Mesendoderm (in vitro differentiated cells): Measurements from ENCODE around the gene GBE1.

Experiments used
- DNase-seq: peaks from one replicate; pipeline ENCODE4 v3.0.0; 2013
- H2AK5ac ChIP-seq: 2 replicates; pipeline ENCODE4 v1.6.1; 2013; ENCODE audit warnings: low read length, inconsistent platforms
- H2BK120ac ChIP-seq: 2 replicates; pipeline ENCODE4 v1.6.1; 2013; ENCODE audit warnings: low read depth, mild to moderate bottlenecking, low read length, moderate library complexity, mixed read lengths
- H2BK15ac ChIP-seq: replicated peaks from 2 replicates; pipeline ENCODE4 v1.6.1; 2013; ENCODE audit warnings: low read depth, mild to moderate bottlenecking, moderate library complexity
- H2BK5ac ChIP-seq: 2 replicates; pipeline ENCODE4 v1.6.1; 2013; ENCODE audit warnings: low read length, inconsistent platforms
- H3K18ac ChIP-seq: 2 replicates; pipeline ENCODE4 v1.6.1; 2013; ENCODE audit warnings: mild to moderate bottlenecking, low read length, mixed read lengths
- H3K23ac ChIP-seq: one replicate; pipeline ENCODE4 v1.6.1; 2013; ENCODE audit warnings: low read length
- H3K27ac ChIP-seq: 2 replicates; pipeline ENCODE4 v1.5.1; 2013; ENCODE audit warnings: low read depth, mild to moderate bottlenecking, inconsistent platforms, low read length, moderate library complexity
- H3K27me3 ChIP-seq: 2 replicates; pipeline ENCODE4 v1.6.1; 2013; ENCODE audit warnings: low read length, control low read depth, mild to moderate bottlenecking, inconsistent platforms; ENCODE audit not compliant: insufficient read depth, poor library complexity
- H3K36me3 ChIP-seq: 2 replicates; pipeline ENCODE4 v1.6.1; 2013; ENCODE audit warnings: low read length, inconsistent platforms; ENCODE audit not compliant: control insufficient read depth, insufficient read depth
- H3K4ac ChIP-seq: one replicate; pipeline ENCODE4 v1.6.1; 2013; ENCODE audit warnings: low read depth, mild to moderate bottlenecking, low read length, moderate library complexity
- H3K4me1 ChIP-seq: 2 replicates; pipeline ENCODE4 v1.6.1; 2013; ENCODE audit warnings: low read depth, low read length, inconsistent platforms; ENCODE audit not compliant: control insufficient read depth
- H3K4me2 ChIP-seq: 2 replicates; pipeline ENCODE4 v1.6.1; 2013; ENCODE audit warnings: low read length
- H3K4me3 ChIP-seq: 2 replicates; pipeline ENCODE4 v1.5.1; 2013; ENCODE audit warnings: mild to moderate bottlenecking, low read length
- H3K56ac ChIP-seq: one replicate; pipeline ENCODE4 v1.6.1; 2013; ENCODE audit warnings: low read length
- H3K79me1 ChIP-seq: 2 replicates; pipeline ENCODE4 v1.6.1; 2013; ENCODE audit warnings: low read length, inconsistent platforms
- H3K79me2 ChIP-seq: 2 replicates; pipeline ENCODE4 v1.6.1; 2013; ENCODE audit warnings: mild to moderate bottlenecking, low read length; ENCODE audit not compliant: control insufficient read depth, insufficient read depth
- H3K9ac ChIP-seq: 2 replicates; pipeline ENCODE4 v1.6.1; 2013; ENCODE audit warnings: low read length, inconsistent platforms
- H4K5ac ChIP-seq: one replicate; pipeline ENCODE4 v1.6.1; 2013; ENCODE audit warnings: low read length
- H4K8ac ChIP-seq: one replicate; pipeline ENCODE4 v1.6.1; 2013; ENCODE audit warnings: low read depth, mild to moderate bottlenecking, control low read depth, low read length, moderate library complexity
- WGBS: extraction: QIAGEN DNeasy Blood & Tissue Kit; methylation state at CpG from one replicate; pipeline ENCODE4 v1.1.7; 2013; ENCODE audit warnings: low lambda C conversion rate, missing lambda C conversion rate; ENCODE audit not compliant: insufficient coverage; ENCODE audit errors: extremely low coverage; 5-methylcytosine and 5-hydroxymethylcytosine counted together

Gene GBE1

DNA sequence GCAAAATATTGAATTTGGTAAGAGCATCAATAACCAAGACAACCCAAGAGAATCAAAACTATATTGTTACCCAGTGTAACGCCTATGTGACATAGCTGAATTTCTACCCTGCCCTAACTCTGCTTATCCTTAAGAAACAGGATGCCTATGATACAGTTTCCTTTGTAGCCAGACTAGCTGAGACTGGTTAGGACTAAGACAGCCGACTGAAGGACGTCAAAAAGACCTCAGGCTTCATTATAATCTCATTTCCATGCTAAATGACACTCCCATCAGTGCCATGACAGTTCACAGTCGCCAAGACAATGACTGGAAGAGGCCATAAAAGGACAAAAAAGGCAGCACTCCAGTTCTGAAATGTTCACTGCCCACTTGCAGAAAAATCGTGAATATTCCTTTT lies 66.8 kb downstream of the GBE1 start:
- WGBS, result no CpG with 5 or more reads among the region's 5 CpGs
- H3K23ac ChIP-seq, result no peak overlapping the region
- H3K4me2 ChIP-seq, result no peak overlapping the region
- no peak overlapping the region for H2BK5ac ChIP-seq
- H3K79me1 ChIP-seq, result no peaks in the 10 kb centered on the region
- no peaks in the 10 kb centered on the region for H3K36me3 ChIP-seq
- no peak overlapping the region for H2BK120ac ChIP-seq
- no peak overlapping the region for H2BK15ac ChIP-seq
- no peaks in the 10 kb centered on the region for H3K79me2 ChIP-seq
- no peak overlapping the region for H3K18ac ChIP-seq
- H3K27ac ChIP-seq, result no peak overlapping the region
- H4K8ac ChIP-seq, result no peak overlapping the region
- DNase-seq, result no peak
- H3K4ac ChIP-seq, result no peak overlapping the region
- H3K9ac ChIP-seq, result no peak overlapping the region
- H3K4me1 ChIP-seq, result no peaks in the 10 kb centered on the region
- H3K27me3 ChIP-seq, result no peaks in the 10 kb centered on the region
- H2AK5ac ChIP-seq, result no peak overlapping the region
- H4K5ac ChIP-seq, result no peak overlapping the region
- no peak overlapping the region for H3K4me3 ChIP-seq
- no peak overlapping the region for H3K56ac ChIP-seq

DNA sequence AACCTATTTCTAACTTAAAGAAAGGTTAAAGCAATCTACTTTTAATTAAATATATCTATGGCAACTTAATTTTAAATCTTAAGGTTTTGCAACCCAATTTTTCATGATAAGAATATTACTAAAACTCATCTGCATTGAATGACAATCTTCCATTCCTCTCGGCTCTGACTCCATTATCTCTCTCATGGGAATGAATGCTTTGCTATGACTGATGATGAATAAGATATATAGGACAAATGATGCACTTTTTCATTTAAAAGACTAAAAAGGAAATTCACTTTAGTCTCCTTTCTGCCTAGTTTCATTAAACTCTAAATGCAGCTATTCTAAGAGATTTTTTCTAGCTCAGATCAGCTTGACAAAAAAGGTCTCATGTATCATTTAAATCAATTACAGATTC lies 68.7 kb downstream of the GBE1 start:
- Histone ChIP-seq H3K79me2 (no peaks in the 10 kb centered on the region), H3K4me2 (no peak overlapping the region), H3K4ac (no peak overlapping the region), H3K27ac (no peak overlapping the region), H3K79me1 (no peaks in the 10 kb centered on the region), H3K56ac (no peak overlapping the region), H3K9ac (no peak overlapping the region), H4K8ac (no peak overlapping the region), H2BK120ac (no peak overlapping the region), H3K36me3 (no peaks in the 10 kb centered on the region), H3K4me1 (no peaks in the 10 kb centered on the region), H2BK5ac (no peak overlapping the region), H3K23ac (no peak overlapping the region), H2BK15ac (no peak overlapping the region), H3K18ac (no peak overlapping the region), H3K4me3 (no peak overlapping the region), H4K5ac (no peak overlapping the region), H3K27me3 (no peaks in the 10 kb centered on the region), H2AK5ac (no peak overlapping the region)
- WGBS, result no CpG with 5 or more reads among the region's 1 CpG
- DNase-seq, result no peak

DNA sequence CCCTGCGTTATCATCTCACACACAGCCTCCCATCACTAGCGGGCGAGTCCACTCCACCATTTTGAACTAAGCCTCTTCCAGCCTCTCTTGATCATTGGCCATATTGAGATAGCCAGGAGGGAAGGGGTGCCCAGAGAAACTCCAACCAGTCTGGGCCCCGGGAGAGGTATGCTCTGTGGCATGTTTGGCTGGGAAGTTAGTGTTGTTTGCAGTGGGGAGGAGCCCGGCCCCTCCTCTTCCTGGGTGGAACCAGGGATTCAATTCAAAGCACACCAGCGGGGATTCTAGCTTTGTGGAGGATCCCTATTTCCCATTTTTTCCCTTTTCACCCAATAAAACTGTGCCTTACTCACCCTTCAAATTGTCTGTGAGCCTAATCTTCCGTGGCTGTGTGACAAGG lies 71.8 kb downstream of the GBE1 start:
- Histone ChIP-seq H4K8ac (no peak overlapping the region), H3K18ac (no peak overlapping the region), H3K4ac (no peak overlapping the region), H3K79me1 (no peaks in the 10 kb centered on the region), H2AK5ac (no peak overlapping the region), H3K4me2 (no peak overlapping the region), H4K5ac (no peak overlapping the region), H2BK120ac (no peak overlapping the region), H3K4me1 (no peaks in the 10 kb centered on the region), H2BK15ac (no peak overlapping the region), H3K27me3 (no peaks in the 10 kb centered on the region), H3K56ac (no peak overlapping the region), H3K23ac (no peak overlapping the region), H3K27ac (no peak overlapping the region), H2BK5ac (no peak overlapping the region), H3K79me2 (no peaks in the 10 kb centered on the region), H3K4me3 (no peak overlapping the region), H3K9ac (no peak overlapping the region), H3K36me3 (no peaks in the 10 kb centered on the region)
- DNase-seq, result peak; percentile 1
- WGBS, result no CpG with 5 or more reads among the region's 7 CpGs

DNA sequence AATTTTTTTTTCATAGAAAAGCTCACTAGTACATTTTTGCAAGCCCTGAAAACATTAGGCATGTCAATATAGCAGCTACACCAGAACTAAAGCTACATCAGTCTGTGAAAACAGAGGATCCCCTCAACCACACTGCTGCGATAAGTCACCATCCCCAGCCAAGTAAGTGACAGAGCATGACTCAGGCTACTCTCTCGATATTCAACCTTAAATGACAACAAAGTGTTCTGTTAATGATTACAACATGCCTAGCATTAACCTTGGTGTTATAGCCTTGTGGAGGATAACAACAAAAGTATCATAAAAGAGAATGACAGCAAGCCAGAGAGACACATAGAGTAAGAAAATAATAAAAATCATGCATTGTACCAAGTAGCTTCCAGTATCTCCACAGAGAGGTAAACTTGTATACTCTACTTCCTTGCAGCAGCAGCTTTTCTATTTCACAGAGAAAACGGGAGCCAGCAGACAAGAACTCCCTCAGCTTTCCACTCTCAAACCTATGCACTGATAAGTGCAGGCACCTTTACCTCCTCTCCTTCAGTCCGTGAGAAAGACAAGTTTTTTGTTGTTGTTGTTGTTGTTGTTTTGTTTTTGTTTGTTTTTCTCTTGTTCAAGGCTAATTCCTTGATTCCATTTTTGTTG lies 76.6 kb downstream of the GBE1 start:
- no peak overlapping the region for H3K4me2 ChIP-seq
- no peak overlapping the region for H4K8ac ChIP-seq
- no peak overlapping the region for H3K27ac ChIP-seq
- H4K5ac ChIP-seq, result no peak overlapping the region
- no CpG with 5 or more reads among the region's 4 CpGs for WGBS
- no peak overlapping the region for H3K23ac ChIP-seq
- H2AK5ac ChIP-seq, result no peak overlapping the region
- H3K4ac ChIP-seq, result no peak overlapping the region
- no peaks in the 10 kb centered on the region for H3K79me2 ChIP-seq
- H3K27me3 ChIP-seq, result no peaks in the 10 kb centered on the region
- H2BK120ac ChIP-seq, result no peak overlapping the region
- H3K18ac ChIP-seq, result no peak overlapping the region
- no peak overlapping the region for H3K56ac ChIP-seq
- no peak overlapping the region for H2BK5ac ChIP-seq
- no peak for DNase-seq
- no peak overlapping the region for H2BK15ac ChIP-seq
- no peaks in the 10 kb centered on the region for H3K79me1 ChIP-seq
- H3K9ac ChIP-seq, result no peak overlapping the region
- H3K36me3 ChIP-seq, result no peaks in the 10 kb centered on the region
- no peaks in the 10 kb centered on the region for H3K4me1 ChIP-seq
- no peak overlapping the region for H3K4me3 ChIP-seq

DNA sequence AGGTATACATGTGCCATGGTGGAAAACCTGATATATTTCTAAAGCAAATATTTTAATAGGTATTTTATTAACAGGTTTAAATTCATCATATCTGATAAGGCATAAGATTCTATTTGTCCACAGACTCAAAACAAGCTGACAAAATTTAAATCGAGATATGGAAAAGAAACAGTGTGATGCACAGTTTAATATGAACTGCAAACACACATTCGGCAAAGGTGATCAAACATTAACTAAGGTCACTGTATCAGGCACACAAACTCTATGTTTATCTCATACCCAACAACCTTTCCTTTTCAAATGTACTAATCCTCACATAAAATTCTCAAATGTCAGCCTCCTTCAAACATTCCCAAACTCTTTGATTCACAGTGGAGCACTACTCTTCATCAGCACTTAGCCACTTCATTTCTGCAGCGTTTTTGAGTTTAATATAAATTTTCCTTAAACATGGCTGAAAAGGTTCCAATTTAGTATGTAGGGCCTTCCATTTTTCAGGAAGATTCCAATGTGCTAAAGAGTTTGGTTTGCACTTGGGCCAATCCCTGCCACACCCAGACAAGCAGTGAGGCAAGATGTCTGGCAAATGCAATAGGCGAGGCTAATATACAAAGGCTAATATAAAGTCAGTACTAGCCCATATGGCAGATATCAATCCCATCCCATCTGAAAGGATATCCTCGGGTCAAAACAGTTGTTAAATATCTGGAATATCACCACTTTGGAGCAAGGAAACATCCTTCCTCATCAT lies 84.6 kb downstream of the GBE1 start:
- no CpG with 5 or more reads among the region's 5 CpGs for WGBS
- H3K79me2 ChIP-seq, result no peaks in the 10 kb centered on the region
- H3K4me1 ChIP-seq, result no peaks in the 10 kb centered on the region
- H3K23ac ChIP-seq, result no peak overlapping the region
- no peak overlapping the region for H3K9ac ChIP-seq
- H3K36me3 ChIP-seq, result no peaks in the 10 kb centered on the region
- no peak overlapping the region for H4K8ac ChIP-seq
- no peaks in the 10 kb centered on the region for H3K27me3 ChIP-seq
- no peak for DNase-seq
- H2BK15ac ChIP-seq, result no peak overlapping the region
- no peak overlapping the region for H3K4me3 ChIP-seq
- no peak overlapping the region for H2BK120ac ChIP-seq
- H3K4me2 ChIP-seq, result no peak overlapping the region
- H2BK5ac ChIP-seq, result no peak overlapping the region
- no peak overlapping the region for H3K27ac ChIP-seq
- H3K4ac ChIP-seq, result no peak overlapping the region
- no peaks in the 10 kb centered on the region for H3K79me1 ChIP-seq
- H4K5ac ChIP-seq, result no peak overlapping the region
- H2AK5ac ChIP-seq, result no peak overlapping the region
- H3K56ac ChIP-seq, result no peak overlapping the region
- H3K18ac ChIP-seq, result no peak overlapping the region

DNA sequence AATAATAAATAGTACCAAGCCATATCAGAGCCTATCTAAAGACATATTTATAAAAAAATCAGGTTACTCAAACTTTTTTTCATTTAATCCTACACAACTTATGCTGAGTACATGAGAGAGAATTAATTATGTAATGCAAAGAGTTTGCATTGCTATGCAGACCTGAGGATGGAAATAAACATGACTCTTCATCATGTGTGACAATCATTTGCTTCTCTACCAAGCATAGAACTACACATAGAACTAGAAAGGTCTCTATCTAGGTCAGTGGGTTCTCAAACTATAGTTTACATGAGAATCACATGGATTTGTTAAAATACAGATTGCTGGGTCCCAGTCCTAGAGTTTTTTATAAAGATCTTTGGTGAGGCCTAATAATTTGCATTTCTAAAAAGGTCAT lies 86.8 kb downstream of the GBE1 start:
- Histone ChIP-seq H3K79me2 (no peaks in the 10 kb centered on the region), H3K18ac (no peak overlapping the region), H4K8ac (no peak overlapping the region), H3K9ac (no peak overlapping the region), H3K27me3 (no peaks in the 10 kb centered on the region), H3K56ac (no peak overlapping the region), H3K4me2 (no peak overlapping the region), H3K4me3 (no peak overlapping the region), H2BK5ac (no peak overlapping the region), H3K36me3 (no peaks in the 10 kb centered on the region), H2BK15ac (no peak overlapping the region), H2BK120ac (no peak overlapping the region), H3K27ac (no peak overlapping the region), H3K4ac (no peak overlapping the region), H3K79me1 (no peaks in the 10 kb centered on the region), H4K5ac (no peak overlapping the region), H3K4me1 (no peaks in the 10 kb centered on the region), H2AK5ac (no peak overlapping the region), H3K23ac (no peak overlapping the region)
- no peak for DNase-seq
